Measurements from ENCODE around the gene CGGBP1. TPM values are rescaled to one million over a fixed set of nuclear protein-coding genes. Genes with fewer than 3 reads are reported as not detected.

CGGBP1 gene
- total and polyA plus RNA-seq, 10 donors, result 44.0 to 130 (median 77.7) TPM

- Histone ChIP-seq H3K4me3 (peak overlapping the region; percentile 56 to 97 (median 90)), H3K4me1 (peaks cover 24 to 79% (median 58%) of the 10 kb centered on the region in 6 donors), H3K27me3 (replicated peaks in 1 of 7) (no peaks in the 10 kb centered on the region), H3K27ac (peak overlapping the region; percentile 93 to 99 (median 98)), H3K9me3 (no peaks in the 10 kb centered on the region), H3K36me3 (peaks cover 0 to 38% (median 18%) of the 10 kb centered on the region in 6 donors)
- intact Hi-C loops (cut with DNase I; ENCODE audit: low total_unique reads), result no loop called here
- TF ChIP-seq POLR2A (IDR thresholded peaks at IDR 0.05), result no peak
- TF ChIP-seq POLR2AphosphoS5 (IDR thresholded peaks at IDR 0.05), result no peak
- TF ChIP-seq, protein P1, sequence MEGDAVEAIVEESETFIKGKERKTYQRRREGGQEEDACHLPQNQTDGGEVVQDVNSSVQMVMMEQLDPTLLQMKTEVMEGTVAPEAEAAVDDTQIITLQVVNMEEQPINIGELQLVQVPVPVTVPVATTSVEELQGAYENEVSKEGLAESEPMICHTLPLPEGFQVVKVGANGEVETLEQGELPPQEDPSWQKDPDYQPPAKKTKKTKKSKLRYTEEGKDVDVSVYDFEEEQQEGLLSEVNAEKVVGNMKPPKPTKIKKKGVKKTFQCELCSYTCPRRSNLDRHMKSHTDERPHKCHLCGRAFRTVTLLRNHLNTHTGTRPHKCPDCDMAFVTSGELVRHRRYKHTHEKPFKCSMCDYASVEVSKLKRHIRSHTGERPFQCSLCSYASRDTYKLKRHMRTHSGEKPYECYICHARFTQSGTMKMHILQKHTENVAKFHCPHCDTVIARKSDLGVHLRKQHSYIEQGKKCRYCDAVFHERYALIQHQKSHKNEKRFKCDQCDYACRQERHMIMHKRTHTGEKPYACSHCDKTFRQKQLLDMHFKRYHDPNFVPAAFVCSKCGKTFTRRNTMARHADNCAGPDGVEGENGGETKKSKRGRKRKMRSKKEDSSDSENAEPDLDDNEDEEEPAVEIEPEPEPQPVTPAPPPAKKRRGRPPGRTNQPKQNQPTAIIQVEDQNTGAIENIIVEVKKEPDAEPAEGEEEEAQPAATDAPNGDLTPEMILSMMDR (IDR thresholded peaks at IDR 0.05 in 8 of 11, conservative IDR thresholded peaks at IDR 0.05 in 3 of 11), result no peak
- 10 to 13% (median 10%) methylated on average over 16 of the region's 16 CpGs for whole genome bisulfite sequencing, 5 donors
- DNase-seq, result no peak
These were observed 1.0 kb downstream of the CGGBP1 start for GRCh38 chr3:88057630-88058305.

DNA sequence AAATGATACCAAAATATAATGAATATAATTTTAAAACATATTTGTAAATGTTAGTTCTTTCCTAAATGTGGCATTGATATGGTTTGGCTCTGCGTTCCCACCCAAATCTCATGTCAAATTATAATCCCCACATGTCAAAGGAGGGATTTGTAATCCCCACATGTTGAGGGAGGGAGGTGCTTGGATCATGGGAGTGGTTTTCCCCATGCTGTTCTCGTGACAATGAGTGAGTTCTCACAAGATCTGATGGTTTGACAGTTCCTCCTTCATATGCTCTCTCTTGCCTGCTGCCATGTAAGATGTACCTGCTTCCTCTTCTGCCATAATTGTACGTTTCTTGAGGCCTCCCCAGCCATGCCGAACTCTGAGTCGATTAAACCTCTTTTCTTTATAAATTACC, 12.0 kb downstream of the CGGBP1 start:
- 79 to 90% (median 81%) methylated on average over 5 of the region's 5 CpGs for WGBS, 5 donors
- intact Hi-C loops (cut with DNase I; ENCODE audit: low total_unique reads), result no loop called here
- TF ChIP-seq, protein P1 (IDR thresholded peaks at IDR 0.05 in 8 of 11, conservative IDR thresholded peaks at IDR 0.05 in 3 of 11), result no peak
- TF ChIP-seq POLR2A (IDR thresholded peaks at IDR 0.05) (no peak), POLR2AphosphoS5 (IDR thresholded peaks at IDR 0.05) (no peak)
- no peak overlapping the region for H3K27ac ChIP-seq
- H3K9me3 ChIP-seq, result no peaks in the 10 kb centered on the region
- DNase-seq, result no peak
- H3K4me3 ChIP-seq, result no peak overlapping the region
- H3K4me1 ChIP-seq, result peaks cover 0 to 7% (median 0%) of the 10 kb centered on the region in 6 donors
- H3K27me3 ChIP-seq (replicated peaks in 1 of 7), result no peaks in the 10 kb centered on the region
- H3K36me3 ChIP-seq, result no peaks in the 10 kb centered on the region

DNA sequence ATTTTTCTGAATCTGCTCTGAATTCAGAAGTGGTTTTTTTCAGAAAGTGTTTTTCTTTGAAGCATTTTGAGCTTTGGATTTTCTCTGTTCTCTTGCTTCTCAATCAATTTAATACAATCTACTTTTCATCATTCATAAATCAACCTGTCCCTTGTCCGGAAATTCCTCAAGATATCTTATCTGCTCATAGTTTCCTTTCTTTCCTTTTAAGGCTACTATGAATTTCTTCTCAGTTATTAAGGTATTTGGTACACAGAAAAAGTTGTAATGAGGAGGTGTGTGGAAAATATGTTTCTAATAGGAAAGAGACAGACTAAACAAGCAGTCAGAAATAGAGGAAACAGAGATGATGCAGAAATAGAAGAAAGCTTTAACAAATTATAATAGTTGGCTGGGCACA, 14.4 kb downstream of the CGGBP1 start:
- Histone ChIP-seq H3K27me3 (replicated peaks in 1 of 7) (no peaks in the 10 kb centered on the region), H3K4me1 (peaks cover 0 to 4% (median 0%) of the 10 kb centered on the region in 6 donors), H3K9me3 (peaks cover 0 to 6% (median 0%) of the 10 kb centered on the region in 8 donors), H3K36me3 (no peaks in the 10 kb centered on the region), H3K4me3 (no peak overlapping the region), H3K27ac (no peak overlapping the region)
- no peak for DNase-seq
- no peak for TF ChIP-seq POLR2A (IDR thresholded peaks at IDR 0.05)
- no peak for TF ChIP-seq POLR2AphosphoS5 (IDR thresholded peaks at IDR 0.05)
- TF ChIP-seq, protein P1 (IDR thresholded peaks at IDR 0.05 in 8 of 11, conservative IDR thresholded peaks at IDR 0.05 in 3 of 11), result no peak
- intact Hi-C loops (cut with DNase I; ENCODE audit: low total_unique reads), result no loop called here
- 17 to 27% (median 23%) methylated on average over 1 of the region's 1 CpG for WGBS, 5 donors

DNA sequence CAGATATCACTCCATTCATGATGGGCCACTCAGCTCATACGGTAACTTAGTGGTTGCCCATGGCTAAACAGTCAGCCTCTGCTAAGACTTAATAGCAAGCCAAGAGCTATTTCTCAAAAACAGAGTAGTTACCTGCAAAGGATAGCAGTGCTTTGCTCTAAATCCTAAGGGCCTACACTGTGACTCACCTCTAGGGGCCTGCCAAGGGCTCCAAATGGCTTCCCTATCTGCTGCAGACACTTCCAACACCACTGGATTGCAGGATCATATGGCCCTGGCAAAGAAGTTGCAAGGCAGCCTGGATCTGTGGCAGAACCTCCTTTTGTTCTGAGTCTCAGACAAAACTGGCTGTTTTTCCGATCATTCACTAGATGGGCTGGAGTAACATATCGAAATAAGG, 17.8 kb downstream of the CGGBP1 start:
- H3K27ac ChIP-seq, result no peak overlapping the region
- WGBS, 5 donors, result 93 to 100% (median 96%) methylated on average over 3 of the region's 3 CpGs
- H3K36me3 ChIP-seq, result no peaks in the 10 kb centered on the region
- peaks cover 0 to 4% (median 0%) of the 10 kb centered on the region in 6 donors for H3K4me1 ChIP-seq
- intact Hi-C loops (cut with DNase I; ENCODE audit: low total_unique reads), result no loop called here
- H3K4me3 ChIP-seq, result no peak overlapping the region
- TF ChIP-seq, protein P1 (IDR thresholded peaks at IDR 0.05 in 8 of 11, conservative IDR thresholded peaks at IDR 0.05 in 3 of 11), result no peak
- TF ChIP-seq POLR2AphosphoS5 (IDR thresholded peaks at IDR 0.05), result no peak
- TF ChIP-seq POLR2A (IDR thresholded peaks at IDR 0.05), result no peak
- peaks cover 0 to 6% (median 0%) of the 10 kb centered on the region in 8 donors for H3K9me3 ChIP-seq
- DNase-seq, result no peak
- H3K27me3 ChIP-seq (replicated peaks in 1 of 7), result no peaks in the 10 kb centered on the region
